ENCODE results near the gene MAP3K12. TPM values are rescaled to one million over a fixed set of nuclear protein-coding genes. Genes with fewer than 3 reads are reported as not detected.

MAP3K12 gene
- total and polyA plus RNA-seq, 2 of the 4 experiments (the other 2 are of a cell fraction): 29.0 to 52.5 TPM

DNA sequence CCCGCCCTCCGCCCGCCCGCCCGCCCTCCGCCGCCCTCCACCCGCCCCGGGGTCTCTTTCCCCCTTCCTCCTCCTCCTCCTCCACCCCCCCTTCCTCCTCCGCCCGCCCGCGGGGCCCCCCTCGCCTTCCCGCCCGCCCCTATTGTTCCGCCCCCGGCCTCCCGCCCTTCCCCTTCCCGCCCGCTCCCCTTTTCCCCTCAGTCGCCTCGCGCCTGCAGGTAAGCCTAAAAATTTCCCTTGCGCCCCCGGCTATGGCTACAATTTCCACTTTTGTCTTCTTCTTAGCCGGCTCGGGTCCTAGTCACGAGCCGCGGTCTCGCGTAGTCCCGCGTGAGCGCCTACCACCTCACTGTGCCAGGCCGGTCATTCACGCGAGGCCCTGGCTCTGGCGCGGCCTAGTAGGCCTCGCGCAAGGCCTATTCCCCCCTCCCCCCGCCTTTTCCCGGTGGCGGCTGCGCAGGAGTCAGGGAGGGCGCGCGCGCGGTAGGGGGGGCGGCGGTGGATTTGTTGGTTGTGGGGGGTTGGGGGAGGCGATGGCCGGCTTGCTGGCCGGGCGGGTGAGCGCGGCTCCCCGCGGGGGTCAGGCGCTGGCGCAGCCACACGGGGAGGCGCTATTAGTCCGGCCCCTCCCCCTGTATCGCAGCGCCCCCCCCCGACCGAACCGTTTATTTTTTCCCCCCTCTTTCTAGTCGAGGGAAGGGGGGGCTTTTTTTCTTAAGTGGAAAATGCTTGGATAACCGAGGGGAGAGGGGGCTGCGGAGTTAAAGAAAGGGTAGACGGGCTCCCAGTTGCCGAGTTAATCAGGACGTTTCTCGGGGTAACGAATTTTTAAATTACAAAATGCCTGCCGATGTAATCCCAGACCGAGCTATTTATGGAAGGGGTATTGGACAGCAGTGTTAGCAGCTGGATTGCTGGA is 46.8 kb downstream of the MAP3K12 start:
- Histone ChIP-seq H3K14ac (replicated peaks; ENCODE audit: low read depth, low read length) (peak overlapping the region; percentile 98), H2AFZ (replicated peaks; ENCODE audit: low read length, poor library complexity) (peak overlapping the region; percentile 94), H3K56ac (ENCODE audit: extremely low read depth, insufficient read depth, low read length) (peak overlapping the region; percentile 92), H2BK15ac (ENCODE audit: low read depth, low read length) (no peak overlapping the region), H3K27ac (ENCODE audit: insufficient read depth, low read length) (peak overlapping the region; percentile 92), H3K4me2 (ENCODE audit: low read depth, low read length) (peak overlapping the region; percentile 98), H3K23ac (ENCODE audit: low read depth, low read length) (peak overlapping the region; percentile 87), H3K36me3 (ENCODE audit: control insufficient read depth, insufficient read depth, low read length) (peaks cover 28% of the 10 kb centered on the region), H2BK120ac (ENCODE audit: low read depth, low read length) (no peak overlapping the region), H3K9me3 (ENCODE audit: control insufficient read depth, insufficient read depth, low read length) (no peaks in the 10 kb centered on the region), H3K18ac (ENCODE audit: low read depth, low read length) (peak overlapping the region; percentile 93), H4K8ac (ENCODE audit: low read depth in 2 of 2, low read length in 2 of 2) (peak overlapping the region; percentile 61 to 96; a peak in 3 of 4 replicates), H2BK20ac (ENCODE audit: low read depth, low read length) (no peak overlapping the region), H4K20me1 (ENCODE audit: insufficient read depth, low read length) (peaks cover 52% of the 10 kb centered on the region), H4K91ac (ENCODE audit: insufficient read depth, low read depth, low read length) (peak overlapping the region; percentile 89), H3K9ac (ENCODE audit: low read depth, low read length) (peak overlapping the region; percentile 96), H3K79me1 (ENCODE audit: low read depth in 1 of 2, low read length in 2 of 2) (peaks cover 26 to 43% of the 10 kb centered on the region in 2 experiments), H2AK5ac (ENCODE audit: low read depth, low read length) (peak overlapping the region; percentile 96), H3K4ac (ENCODE audit: low read depth, low read length) (peak overlapping the region; percentile 95), H2AK9ac (replicated peaks; ENCODE audit: low read depth, low read length, poor library complexity) (peak overlapping the region; percentile 99), H3K9me1 (ENCODE audit: insufficient read depth, low read length) (no peaks in the 10 kb centered on the region), H2BK5ac (ENCODE audit: low read depth, low read length, poor library complexity, severe bottlenecking) (peak overlapping the region; percentile 97), H3K27me3 (ENCODE audit: control insufficient read depth, insufficient read depth, low read length) (no peaks in the 10 kb centered on the region), H4K5ac (ENCODE audit: low read depth, low read length) (peak overlapping the region; percentile 95), H3K4me1 (ENCODE audit: control insufficient read depth, insufficient read depth, low read length) (peaks cover 5% of the 10 kb centered on the region), H3K4me3 (ENCODE audit: insufficient read depth, low read depth, low read length) (peak overlapping the region; percentile 98)
- dilution Hi-C loops (cut with HindIII; ENCODE audit: low sequenced_read_pairs, unreplicated experiment): no loop called here
- no TSS peak for BruUV-seq (replicated peaks)
- ATAC-seq (ENCODE audit: low read depth) (peak; percentile 69), DNase-seq (peak; percentile 85)
- in situ Hi-C loops (cut with MboI; ENCODE audit: low sequenced_read_pairs): no loop called here
- intact Hi-C loops (cut with micrococcal nuclease): loop anchor here (5.0 kb wide), 1 partner anchor 50 kb away; the partner anchor contains the start of gene TARBP2
- WGBS, 2 experiments (ENCODE audit: extremely low coverage in 2 of 2, insufficient read length in 1 of 2): 0% methylated on average over 12 of the region's 82 CpGs; no CpG with 5 or more reads in 1 of the 2 experiments
- TF ChIP-seq, protein P1, sequence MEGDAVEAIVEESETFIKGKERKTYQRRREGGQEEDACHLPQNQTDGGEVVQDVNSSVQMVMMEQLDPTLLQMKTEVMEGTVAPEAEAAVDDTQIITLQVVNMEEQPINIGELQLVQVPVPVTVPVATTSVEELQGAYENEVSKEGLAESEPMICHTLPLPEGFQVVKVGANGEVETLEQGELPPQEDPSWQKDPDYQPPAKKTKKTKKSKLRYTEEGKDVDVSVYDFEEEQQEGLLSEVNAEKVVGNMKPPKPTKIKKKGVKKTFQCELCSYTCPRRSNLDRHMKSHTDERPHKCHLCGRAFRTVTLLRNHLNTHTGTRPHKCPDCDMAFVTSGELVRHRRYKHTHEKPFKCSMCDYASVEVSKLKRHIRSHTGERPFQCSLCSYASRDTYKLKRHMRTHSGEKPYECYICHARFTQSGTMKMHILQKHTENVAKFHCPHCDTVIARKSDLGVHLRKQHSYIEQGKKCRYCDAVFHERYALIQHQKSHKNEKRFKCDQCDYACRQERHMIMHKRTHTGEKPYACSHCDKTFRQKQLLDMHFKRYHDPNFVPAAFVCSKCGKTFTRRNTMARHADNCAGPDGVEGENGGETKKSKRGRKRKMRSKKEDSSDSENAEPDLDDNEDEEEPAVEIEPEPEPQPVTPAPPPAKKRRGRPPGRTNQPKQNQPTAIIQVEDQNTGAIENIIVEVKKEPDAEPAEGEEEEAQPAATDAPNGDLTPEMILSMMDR (conservative IDR thresholded peaks at IDR 0.05; ENCODE audit: low read depth, low read length): peak; percentile 40
- TF ChIP-seq RFX5 (IDR thresholded peaks at IDR 0.05; ENCODE audit: low read depth, low read length) (no peak), BHLHE40 (IDR thresholded peaks at IDR 0.05; ENCODE audit: low read depth, low read length) (0 out of 2 replicates have a peak, but pooled peaks have one; percentile 32), POLR2A (IDR thresholded peaks at IDR 0.05; ENCODE audit: low read depth, low read length) (peak; percentile 73), MAZ (IDR thresholded peaks at IDR 0.05; ENCODE audit: borderline replicate concordance, low read depth, low read length) (peak; percentile 75; the same call in 1 of the 2 replicates), RCOR1 (IDR thresholded peaks at IDR 0.05; ENCODE audit: insufficient replicate concordance, low read length) (no peak), CHD1 (IDR thresholded peaks at IDR 0.05; ENCODE audit: low read depth, low read length) (peak; percentile 90; the same call in 1 of the 2 replicates)
- CTCF ChIA-PET: no interaction called here
- POLR2A ChIA-PET (ENCODE audit: unreplicated experiment): no interaction called here

Data from IMR-90 (cell line).